ENCODE data around the gene PDCD1.

PDCD1 gene

DNA sequence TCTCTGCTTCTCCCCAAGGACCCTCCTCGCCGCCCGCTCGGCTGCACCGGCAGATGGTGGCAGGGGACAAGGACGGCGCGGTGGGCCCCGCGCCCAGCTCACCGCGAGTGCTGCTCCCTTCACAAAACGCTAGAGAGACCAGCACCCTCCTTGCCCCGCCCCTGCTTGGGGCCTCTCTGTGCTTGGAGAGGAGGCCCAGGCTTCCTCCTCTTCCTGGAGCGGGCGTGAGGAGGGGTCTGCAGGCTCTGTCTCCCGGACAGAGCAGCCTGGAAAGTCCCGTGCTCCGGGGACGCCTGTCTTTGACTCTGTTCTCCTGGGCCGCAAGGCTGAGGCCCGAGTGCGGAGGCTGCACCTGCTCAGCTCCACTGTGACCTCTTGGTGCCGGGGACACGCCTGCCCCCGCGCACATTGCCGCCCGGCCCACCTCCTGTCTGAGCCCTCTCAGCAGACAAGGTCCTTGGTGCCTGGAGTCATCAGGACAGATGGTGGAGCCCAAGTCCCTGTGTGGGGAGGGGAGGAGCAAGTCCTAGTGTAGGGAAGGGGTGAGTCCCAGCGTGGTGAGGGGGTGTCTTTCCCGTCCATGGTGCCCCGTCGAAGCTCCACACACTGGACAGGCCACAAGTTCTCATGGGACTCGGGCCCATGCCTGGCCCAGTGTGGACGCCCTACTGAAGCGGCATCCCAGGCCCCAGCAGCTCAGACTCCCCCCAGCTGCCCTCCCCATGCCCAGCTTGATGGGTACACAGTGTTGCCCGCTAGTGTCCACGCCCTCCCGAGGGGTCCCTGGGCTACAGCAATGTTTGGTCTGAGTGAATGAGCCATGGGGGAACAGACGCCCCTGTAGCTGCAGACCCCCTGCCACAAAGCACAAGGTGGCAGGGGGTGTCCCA lies 44.7 kb upstream of the PDCD1 start:
- WGBS: 92% methylated on average over 40 of the region's 40 CpGs
- no peak overlapping the region for H2BK120ac ChIP-seq (ENCODE audit: low read depth, low read length)

GRCh38 chr2:241902357-241902991 lies 43.8 kb upstream of the PDCD1 start:
- 65% methylated on average over 39 of the region's 48 CpGs for WGBS

More for the DNA sequence above, 44.7 kb upstream of the PDCD1 start:
- H3K18ac ChIP-seq (ENCODE audit: low read depth in 1 of 2, low read length in 2 of 2): no peak overlapping the region
- H2AFZ ChIP-seq (ENCODE audit: low read depth, low read length): no peak overlapping the region
- H3K4me1 ChIP-seq (ENCODE audit: control insufficient read depth, insufficient read depth, low read depth, low read length): peaks cover 19% of the 10 kb centered on the region
- no peak overlapping the region for H3K4ac ChIP-seq (ENCODE audit: low read depth in 1 of 2, low read length in 2 of 2)
- no peaks in the 10 kb centered on the region for H3K36me3 ChIP-seq (ENCODE audit: control insufficient read depth in 1 of 2, insufficient read depth in 2 of 2, low read depth in 1 of 2, low read length in 2 of 2)
- no peak overlapping the region for H3K9ac ChIP-seq (ENCODE audit: low read length)
- no peak overlapping the region for H2AK5ac ChIP-seq (ENCODE audit: low read length, severe bottlenecking)
- H3K14ac ChIP-seq (ENCODE audit: low read length in 2 of 2): no peak overlapping the region
- no peak for DNase-seq
- H3K79me1 ChIP-seq (replicated peaks; ENCODE audit: low read length, poor library complexity, severe bottlenecking): no peaks in the 10 kb centered on the region
- no peak overlapping the region for H2BK12ac ChIP-seq (ENCODE audit: low read length in 2 of 2)
- no peak overlapping the region for H3K23ac ChIP-seq (ENCODE audit: low read length in 2 of 2)
- H3K9me3 ChIP-seq (ENCODE audit: control insufficient read depth, low read length): no peaks in the 10 kb centered on the region
- H3K4me2 ChIP-seq (ENCODE audit: low read length, poor library complexity, severe bottlenecking): no peak overlapping the region
- H3K4me3 ChIP-seq (ENCODE audit: insufficient read depth in 1 of 2, low read depth in 1 of 2, low read length in 2 of 2): no peak overlapping the region
- H2BK5ac ChIP-seq (ENCODE audit: low read depth, low read length, poor library complexity, severe bottlenecking): no peak overlapping the region
- H4K8ac ChIP-seq (ENCODE audit: low read length): no peak overlapping the region
- H3K27me3 ChIP-seq (ENCODE audit: control insufficient read depth in 1 of 2, insufficient read depth in 1 of 2, low read length in 2 of 2): peaks cover 31 to 34% of the 10 kb centered on the region in 2 experiments
- H3K27ac ChIP-seq (ENCODE audit: low read length, poor library complexity, severe bottlenecking): no peak overlapping the region
- H4K91ac ChIP-seq (ENCODE audit: low read length): no peak overlapping the region
- no peak overlapping the region for H2BK15ac ChIP-seq (ENCODE audit: low read depth, poor library complexity, severe bottlenecking)

DNA sequence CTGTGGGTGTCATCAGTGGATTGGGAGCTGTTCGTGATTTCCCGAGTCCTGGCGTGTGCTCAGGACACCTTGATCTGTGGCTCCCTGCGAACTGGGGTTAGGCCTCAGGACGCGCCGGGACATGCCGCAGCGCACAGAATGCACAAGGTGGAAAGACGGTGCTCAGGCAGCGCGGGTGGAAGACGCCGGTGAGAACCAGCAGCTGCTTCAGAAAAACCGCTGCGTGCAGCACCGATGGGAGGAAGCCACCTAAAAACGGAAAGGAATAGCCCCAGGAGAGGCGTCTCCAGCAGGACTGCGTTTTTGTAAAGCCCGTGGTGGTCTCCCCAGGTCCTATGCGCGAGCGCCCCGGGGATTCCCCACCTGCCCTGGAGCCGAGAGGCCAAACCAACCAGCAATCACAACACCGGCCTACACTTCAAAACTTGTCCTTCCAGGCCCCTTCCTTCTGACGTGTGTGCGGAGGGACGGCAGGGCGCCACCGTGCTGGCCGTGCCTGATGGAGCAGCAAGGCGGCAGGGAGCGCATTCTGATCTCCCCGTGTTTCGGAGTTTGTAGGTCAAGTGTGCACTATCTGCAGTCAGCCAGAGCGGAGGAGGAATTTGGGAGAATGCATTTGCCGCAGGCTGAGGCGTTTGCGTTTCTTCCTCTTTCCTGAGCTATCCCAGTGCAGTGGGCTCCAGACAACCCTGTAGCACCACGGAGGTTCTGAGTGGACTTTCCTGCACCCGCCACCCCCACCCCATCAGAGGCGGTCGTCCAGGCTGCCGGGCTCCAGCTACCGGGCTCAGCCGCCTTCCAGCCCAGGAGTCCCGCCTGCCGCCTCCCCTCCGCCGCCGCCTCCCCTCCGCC lies 43.0 kb upstream of the PDCD1 start:
- H4K91ac ChIP-seq (ENCODE audit: low read length): no peak overlapping the region
- H3K27me3 ChIP-seq (ENCODE audit: control insufficient read depth in 1 of 2, insufficient read depth in 1 of 2, low read length in 2 of 2): peaks cover 31 to 34% of the 10 kb centered on the region in 2 experiments
- no peaks in the 10 kb centered on the region for H3K36me3 ChIP-seq (ENCODE audit: control insufficient read depth in 1 of 2, insufficient read depth in 2 of 2, low read depth in 1 of 2, low read length in 2 of 2)
- DNase-seq: peak; percentile 11
- no peaks in the 10 kb centered on the region for H3K79me1 ChIP-seq (replicated peaks; ENCODE audit: low read length, poor library complexity, severe bottlenecking)
- H3K9me3 ChIP-seq (ENCODE audit: control insufficient read depth, low read length): no peaks in the 10 kb centered on the region
- no peak overlapping the region for H4K8ac ChIP-seq (ENCODE audit: low read length)
- H3K4me2 ChIP-seq (ENCODE audit: low read length, poor library complexity, severe bottlenecking): peak overlapping the region; percentile 76
- H2BK5ac ChIP-seq (ENCODE audit: low read depth, low read length, poor library complexity, severe bottlenecking): no peak overlapping the region
- WGBS: 84% methylated on average over 46 of the region's 54 CpGs
- no peak overlapping the region for H3K23ac ChIP-seq (ENCODE audit: low read length in 2 of 2)
- H3K4me3 ChIP-seq (ENCODE audit: insufficient read depth in 1 of 2, low read depth in 1 of 2, low read length in 2 of 2): peak overlapping the region; percentile 3 to 58
- H3K14ac ChIP-seq (ENCODE audit: low read length in 2 of 2): no peak overlapping the region
- H2AK5ac ChIP-seq (ENCODE audit: low read length, severe bottlenecking): no peak overlapping the region
- no peak overlapping the region for H2BK12ac ChIP-seq (ENCODE audit: low read length in 2 of 2)
- no peak overlapping the region for H3K27ac ChIP-seq (ENCODE audit: low read length, poor library complexity, severe bottlenecking)
- H3K9ac ChIP-seq (ENCODE audit: low read length): no peak overlapping the region
- no peak overlapping the region for H3K4ac ChIP-seq (ENCODE audit: low read depth in 1 of 2, low read length in 2 of 2)
- no peak overlapping the region for H2BK120ac ChIP-seq (ENCODE audit: low read depth, low read length)
- H3K18ac ChIP-seq (ENCODE audit: low read depth in 1 of 2, low read length in 2 of 2): no peak overlapping the region
- no peak overlapping the region for H2AFZ ChIP-seq (ENCODE audit: low read depth, low read length)
- no peak overlapping the region for H2BK15ac ChIP-seq (ENCODE audit: low read depth, poor library complexity, severe bottlenecking)
- peaks cover 19% of the 10 kb centered on the region for H3K4me1 ChIP-seq (ENCODE audit: control insufficient read depth, insufficient read depth, low read depth, low read length)

More at GRCh38 chr2:241902357-241902991, 43.8 kb upstream of the PDCD1 start:
- H4K91ac ChIP-seq (ENCODE audit: low read length): no peak overlapping the region
- H3K23ac ChIP-seq (ENCODE audit: low read length in 2 of 2): no peak overlapping the region
- no peak overlapping the region for H2BK15ac ChIP-seq (ENCODE audit: low read depth, poor library complexity, severe bottlenecking)
- no peak for DNase-seq
- no peaks in the 10 kb centered on the region for H3K9me3 ChIP-seq (ENCODE audit: control insufficient read depth, low read length)
- peaks cover 31 to 34% of the 10 kb centered on the region in 2 experiments for H3K27me3 ChIP-seq (ENCODE audit: control insufficient read depth in 1 of 2, insufficient read depth in 1 of 2, low read length in 2 of 2)
- H2AK5ac ChIP-seq (ENCODE audit: low read length, severe bottlenecking): no peak overlapping the region
- no peak overlapping the region for H4K8ac ChIP-seq (ENCODE audit: low read length)
- no peaks in the 10 kb centered on the region for H3K79me1 ChIP-seq (replicated peaks; ENCODE audit: low read length, poor library complexity, severe bottlenecking)
- H2BK120ac ChIP-seq (ENCODE audit: low read depth, low read length): no peak overlapping the region
- no peak overlapping the region for H3K9ac ChIP-seq (ENCODE audit: low read length)
- no peaks in the 10 kb centered on the region for H3K36me3 ChIP-seq (ENCODE audit: control insufficient read depth in 1 of 2, insufficient read depth in 2 of 2, low read depth in 1 of 2, low read length in 2 of 2)
- no peak overlapping the region for H3K18ac ChIP-seq (ENCODE audit: low read depth in 1 of 2, low read length in 2 of 2)
- no peak overlapping the region for H3K4me3 ChIP-seq (ENCODE audit: insufficient read depth in 1 of 2, low read depth in 1 of 2, low read length in 2 of 2)
- H3K4ac ChIP-seq (ENCODE audit: low read depth in 1 of 2, low read length in 2 of 2): no peak overlapping the region
- no peak overlapping the region for H2BK12ac ChIP-seq (ENCODE audit: low read length in 2 of 2)
- no peak overlapping the region for H3K14ac ChIP-seq (ENCODE audit: low read length in 2 of 2)
- no peak overlapping the region for H2BK5ac ChIP-seq (ENCODE audit: low read depth, low read length, poor library complexity, severe bottlenecking)
- no peak overlapping the region for H2AFZ ChIP-seq (ENCODE audit: low read depth, low read length)
- no peak overlapping the region for H3K27ac ChIP-seq (ENCODE audit: low read length, poor library complexity, severe bottlenecking)
- peaks cover 19% of the 10 kb centered on the region for H3K4me1 ChIP-seq (ENCODE audit: control insufficient read depth, insufficient read depth, low read depth, low read length)
- H3K4me2 ChIP-seq (ENCODE audit: low read length, poor library complexity, severe bottlenecking): no peak overlapping the region

Data from mesenchymal stem cell (in vitro differentiated cells and primary cell).